HG03280 (cell line): ENCODE data around the gene TMEM184B.

Experiments
- ATAC-seq: cut with Tn5 transposase; IDR thresholded peaks from one replicate; pipeline ENCODE4 v1.9.1; 2021; ENCODE audit warnings: mild to moderate bottlenecking, moderate library complexity; ENCODE audit not compliant: unreplicated experiment

The TMEM184B gene

DNA sequence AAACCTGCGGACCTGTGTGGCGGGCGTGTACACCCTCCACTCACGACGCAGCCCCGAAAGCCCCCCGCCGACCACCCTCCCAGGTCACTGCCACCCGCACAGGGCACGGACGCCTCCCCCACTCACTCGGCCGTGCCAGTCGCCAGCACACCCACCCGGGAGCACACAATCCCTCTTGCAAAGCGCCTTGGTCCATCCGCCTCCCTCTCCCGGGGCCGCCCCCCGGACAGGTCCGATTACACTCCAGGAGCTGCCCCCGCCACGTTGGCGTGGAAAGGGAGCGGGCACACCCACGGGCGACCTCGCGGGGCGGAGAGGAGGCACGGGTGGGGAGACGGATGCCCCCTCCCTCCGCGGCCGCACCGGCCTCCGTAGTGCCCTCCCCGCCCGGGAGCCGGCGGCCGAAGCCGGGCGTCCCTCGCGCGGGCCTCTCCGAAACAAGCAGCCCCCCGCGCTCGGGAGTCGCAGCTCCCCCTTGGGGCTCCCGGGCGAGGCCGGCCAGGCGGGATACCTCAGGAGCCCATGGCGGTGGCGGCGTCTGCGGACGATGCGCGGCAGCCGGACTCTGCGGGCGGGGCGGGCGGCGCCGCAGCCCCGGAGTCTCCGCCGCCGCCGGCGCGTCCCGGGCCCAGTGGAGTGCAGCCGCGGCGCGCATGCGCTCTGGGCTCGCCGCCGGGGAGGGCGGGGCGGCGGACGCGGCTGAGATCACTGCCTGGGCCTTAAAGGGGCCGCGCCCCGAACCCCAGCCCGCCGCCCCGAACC is at the start of gene TMEM184B:
TSS of gene TMEM184B (minus strand) at position 638 of the 762 bp plus-strand sequence. CDS start 25,049 bp downstream, outside the sequence.
- peak; percentile 84 for ATAC-seq

DNA sequence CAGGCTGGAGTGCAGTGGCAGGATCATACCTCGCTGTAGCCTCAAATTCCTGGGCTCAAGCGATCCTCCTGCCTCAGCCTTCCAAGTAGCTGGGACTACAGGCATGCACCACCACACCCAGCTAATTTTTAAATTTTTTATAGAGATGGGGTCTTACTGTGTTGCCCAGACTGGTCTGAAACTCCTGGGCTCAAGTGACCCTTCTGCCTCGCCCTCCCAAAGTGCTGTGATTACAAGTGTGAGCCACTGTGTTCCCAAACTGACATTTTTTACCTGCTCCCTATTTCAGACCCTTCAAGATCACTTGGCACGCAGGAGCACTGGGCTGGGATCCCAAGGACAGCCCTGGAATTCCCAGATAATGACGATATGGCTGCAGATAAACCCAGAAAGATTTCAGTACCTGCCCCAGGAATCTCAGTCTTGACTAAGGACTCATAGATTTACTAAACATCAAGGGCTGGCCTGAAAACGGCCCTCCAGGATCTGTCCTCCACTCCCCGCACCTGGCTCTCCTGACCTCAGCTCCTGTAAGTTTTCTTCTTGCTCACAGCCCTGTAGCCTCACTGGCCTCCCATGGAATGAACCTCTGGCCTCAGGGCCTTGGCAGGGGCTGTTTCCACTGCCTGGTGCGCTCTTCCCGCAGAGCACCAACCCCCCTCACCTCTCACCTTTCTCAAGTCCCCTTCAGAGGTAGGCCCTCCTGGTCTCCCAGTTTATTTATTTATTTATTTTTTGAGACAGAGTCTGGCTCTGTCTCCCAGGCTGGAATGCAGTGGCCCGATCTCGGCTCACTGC is 48.0 kb upstream of the TMEM184B start:
- no peak for ATAC-seq

DNA sequence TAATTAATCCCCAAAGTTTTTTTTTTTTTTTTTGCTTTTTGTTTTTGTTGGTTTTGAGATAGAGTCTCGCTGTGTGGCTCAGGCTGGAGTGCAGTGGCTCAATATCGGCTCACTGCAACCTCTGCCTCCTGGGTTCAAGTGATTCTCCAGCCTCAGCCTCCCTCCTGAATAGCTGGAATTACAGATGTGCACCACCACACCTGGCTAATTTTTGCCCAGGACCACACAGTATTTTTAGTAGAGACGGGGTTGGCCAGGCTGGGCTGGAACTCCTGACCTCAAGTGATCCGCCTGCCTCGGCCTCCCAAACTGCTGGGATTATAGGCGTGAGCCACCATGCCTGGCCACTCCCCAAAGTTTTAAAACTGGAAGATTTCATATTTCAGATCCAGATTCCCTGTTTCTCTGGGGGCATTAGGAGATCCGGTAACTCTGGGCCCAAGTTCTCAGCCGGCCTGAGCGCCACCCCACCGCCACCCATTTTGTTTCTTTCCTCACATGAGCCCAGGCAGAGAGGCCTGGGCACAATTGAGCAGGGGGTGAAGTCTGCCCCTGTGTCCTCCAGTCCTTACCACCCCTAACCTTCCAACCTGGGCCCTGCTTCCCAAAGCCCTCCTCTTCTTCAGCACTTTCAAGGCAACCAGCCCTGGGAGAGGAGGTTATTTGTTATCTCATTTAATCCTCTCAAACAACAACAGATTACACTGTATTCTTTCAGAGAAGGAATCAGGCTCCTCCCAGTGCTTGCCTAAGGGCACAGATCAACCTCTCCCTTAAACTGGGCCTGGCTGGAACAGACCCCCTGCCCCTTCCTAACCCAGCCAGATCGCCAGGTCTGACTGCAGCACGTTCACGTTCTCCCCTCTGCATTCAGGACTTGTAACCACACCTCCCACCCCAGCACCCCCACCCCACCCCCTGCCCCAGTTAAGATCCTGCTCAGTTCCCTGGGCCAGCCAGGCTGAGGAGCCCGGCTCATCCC is 46.3 kb upstream of the TMEM184B start:
- no peak for ATAC-seq

DNA sequence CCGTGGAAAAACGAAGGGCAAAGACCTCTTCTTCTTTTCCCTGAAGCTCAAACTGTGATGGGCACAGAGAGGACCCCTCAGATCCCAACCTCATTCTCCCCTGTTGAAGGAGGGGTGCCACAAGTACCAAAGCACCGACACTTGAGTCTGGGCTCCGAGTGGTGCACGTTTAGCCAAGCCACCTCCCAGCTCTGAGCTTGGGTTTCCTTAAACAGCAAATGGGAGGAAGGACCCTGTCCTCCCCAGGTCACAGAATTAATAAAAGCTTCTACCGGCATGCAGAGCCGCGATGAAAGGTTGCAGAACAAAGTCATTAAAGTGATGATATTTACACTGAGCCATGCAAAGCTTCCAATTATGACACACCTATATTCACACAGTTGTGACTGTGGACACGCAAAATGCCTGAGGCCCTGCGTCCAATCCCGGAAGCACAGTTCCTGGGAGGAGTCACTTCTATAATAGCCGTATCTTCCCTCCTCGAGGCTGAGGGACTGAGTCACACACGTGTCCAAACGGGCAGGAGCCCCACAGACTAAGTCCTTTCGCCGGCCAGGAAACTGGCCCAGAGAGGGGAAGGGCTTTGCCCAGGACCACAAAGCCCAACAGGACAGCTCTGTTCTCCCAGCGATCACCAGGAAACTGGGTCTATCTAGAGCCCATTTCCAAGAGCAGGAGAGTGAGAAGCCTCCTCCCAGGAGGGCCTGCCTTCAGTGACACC is 45.3 kb upstream of the TMEM184B start:
- ATAC-seq = no peak

DNA sequence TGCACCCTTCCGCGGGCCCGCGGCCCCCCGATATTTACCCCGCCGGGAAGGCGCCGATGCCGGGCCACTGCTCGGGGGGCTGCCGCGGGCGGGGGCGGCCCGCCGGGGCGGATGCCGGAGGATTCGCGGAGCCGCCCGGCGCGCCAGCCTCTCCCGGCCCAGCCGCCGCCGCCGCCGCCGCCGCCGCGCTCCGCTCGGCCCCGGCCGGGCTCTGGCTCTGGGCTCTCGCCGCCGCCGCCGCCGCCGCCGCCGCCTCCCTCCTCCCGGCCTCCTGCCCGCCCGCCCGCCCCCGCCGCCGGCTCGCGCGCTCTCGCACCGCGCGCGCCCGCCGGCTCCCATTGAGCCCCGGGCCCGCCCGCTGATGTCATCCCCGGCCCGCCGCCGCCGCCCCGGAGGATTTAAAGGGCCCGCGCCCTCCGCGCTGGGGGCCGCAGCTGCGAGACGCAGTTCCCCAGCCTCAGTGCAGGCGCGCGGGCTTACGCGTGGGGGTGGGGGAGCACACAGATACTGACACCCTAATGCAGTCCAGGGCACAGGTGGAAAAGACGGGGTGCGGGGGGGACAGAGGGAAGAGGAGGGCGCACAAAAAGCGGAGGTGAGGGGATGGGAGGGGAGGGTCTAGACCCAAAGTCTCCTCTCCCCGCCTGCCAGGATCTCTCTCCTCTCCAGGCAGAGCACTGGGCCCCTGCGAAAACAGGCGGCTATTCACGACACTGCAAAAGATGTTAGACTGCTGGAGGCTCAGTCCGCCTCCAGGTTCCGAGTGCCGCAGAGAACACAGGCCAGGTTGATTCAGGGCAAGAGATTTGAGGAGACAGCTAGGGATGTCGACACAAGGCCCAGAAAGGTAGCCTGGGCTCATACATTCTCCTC is 44.5 kb upstream of the TMEM184B start, which contains the start of gene CSNK1E:
TSS of gene CSNK1E (minus strand) at position 312 of the 873 bp plus-strand sequence. CDS start 3,276 bp downstream, outside the sequence.
- ATAC-seq = peak; percentile 46

DNA sequence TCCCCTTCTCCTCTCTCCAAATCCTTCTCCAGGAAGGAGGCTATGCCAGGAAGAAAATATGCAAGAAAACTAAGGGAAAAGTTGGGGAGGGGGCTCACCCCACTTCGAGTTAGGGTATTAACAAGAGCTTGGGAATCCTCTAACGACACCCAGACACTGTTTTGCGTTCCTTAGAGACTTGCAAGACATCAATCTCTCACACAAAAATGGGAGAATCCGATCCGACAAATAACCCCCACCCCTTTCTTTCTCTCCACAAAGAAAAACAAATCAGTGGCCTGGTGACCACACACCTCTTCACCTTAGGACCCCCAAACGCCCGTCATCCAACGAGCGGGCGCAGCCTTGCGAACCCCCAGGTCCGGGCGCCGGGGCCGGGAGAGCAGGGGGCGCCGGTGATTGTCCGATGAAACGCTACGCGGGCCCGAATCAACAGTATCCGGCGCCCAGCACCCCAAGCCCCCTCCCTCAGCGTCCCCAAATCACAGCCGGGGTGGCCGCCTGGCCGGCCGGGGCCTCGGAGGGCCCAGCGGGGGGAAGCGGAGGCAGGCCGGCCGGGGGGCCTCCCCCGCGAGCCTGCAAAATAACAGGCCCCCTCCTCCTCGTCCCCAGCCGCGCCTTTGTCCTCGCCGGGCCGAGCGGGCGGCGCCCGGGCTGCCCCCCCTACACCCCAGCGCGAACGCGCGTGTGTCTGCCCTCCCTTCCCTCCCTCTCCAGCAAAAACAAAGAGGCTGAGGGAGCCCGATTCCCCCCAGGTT is 43.7 kb upstream of the TMEM184B start:
- peak; percentile 31 for ATAC-seq

DNA sequence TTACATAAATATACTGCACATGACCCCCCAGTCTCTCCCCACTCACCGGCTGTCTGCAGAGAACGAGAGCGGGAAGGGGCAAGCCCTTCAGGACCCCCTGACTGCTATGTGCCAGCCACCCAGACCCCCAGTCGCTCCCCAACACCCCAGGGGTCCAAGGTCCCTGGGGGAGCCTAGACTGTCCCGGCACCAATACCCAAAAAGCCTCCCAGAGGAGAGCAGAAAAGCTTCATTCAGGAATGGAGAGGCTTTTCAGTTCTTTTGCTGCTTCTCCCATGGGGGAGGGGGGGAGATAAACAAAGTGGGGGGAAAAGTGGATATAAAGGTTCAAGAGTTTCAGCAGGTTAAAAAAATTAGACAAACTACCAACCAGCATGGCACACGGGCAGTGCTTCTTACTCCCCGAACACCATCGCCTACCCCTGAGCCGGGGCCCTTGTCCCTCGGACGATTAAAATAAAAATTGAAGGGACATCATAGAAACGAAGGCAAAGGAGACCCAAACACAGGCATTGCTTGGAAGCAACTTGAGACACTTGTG is 43.1 kb upstream of the TMEM184B start:
- no peak for ATAC-seq

DNA sequence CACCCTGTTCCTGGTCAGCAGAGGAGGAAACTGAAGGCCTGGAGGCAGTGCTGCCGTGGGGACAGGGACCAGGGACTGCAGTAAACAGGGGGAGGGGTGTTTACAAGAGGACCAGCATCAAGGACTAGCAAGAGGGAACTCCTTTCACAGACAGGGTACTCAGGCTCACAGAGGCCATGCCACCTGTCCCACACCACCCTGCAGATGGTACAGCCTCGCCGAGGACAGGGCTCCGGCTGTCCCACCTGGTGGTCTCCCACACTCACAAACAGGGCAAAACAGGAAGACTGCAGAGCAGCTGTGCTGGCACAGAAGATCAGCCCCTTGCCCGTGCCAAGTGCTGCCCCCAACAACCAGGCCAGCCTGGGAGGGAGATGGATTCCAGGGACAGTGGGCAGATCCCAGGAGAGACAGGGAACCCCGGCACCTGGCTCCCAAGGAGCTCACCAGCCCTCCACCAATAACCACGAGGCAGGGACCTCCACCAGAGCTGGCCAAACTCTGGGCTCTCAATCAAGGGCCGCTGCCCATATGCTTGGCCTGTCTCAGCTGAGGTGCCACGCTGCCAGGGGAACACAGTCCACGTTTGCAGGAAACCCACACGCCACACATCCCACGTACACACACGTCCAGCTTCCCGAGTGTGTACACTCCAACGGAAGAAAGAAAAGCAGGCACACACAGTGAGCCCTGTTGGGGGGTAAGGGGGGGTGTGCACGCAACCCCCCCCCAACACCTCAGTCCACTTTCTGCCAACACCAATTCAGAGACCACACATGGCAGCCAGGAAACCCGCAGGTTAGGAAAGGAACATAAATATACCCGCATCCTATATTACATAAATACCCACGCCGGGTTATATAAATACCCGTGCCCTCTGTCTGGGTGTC is 42.4 kb upstream of the TMEM184B start:
- ATAC-seq = no peak

DNA sequence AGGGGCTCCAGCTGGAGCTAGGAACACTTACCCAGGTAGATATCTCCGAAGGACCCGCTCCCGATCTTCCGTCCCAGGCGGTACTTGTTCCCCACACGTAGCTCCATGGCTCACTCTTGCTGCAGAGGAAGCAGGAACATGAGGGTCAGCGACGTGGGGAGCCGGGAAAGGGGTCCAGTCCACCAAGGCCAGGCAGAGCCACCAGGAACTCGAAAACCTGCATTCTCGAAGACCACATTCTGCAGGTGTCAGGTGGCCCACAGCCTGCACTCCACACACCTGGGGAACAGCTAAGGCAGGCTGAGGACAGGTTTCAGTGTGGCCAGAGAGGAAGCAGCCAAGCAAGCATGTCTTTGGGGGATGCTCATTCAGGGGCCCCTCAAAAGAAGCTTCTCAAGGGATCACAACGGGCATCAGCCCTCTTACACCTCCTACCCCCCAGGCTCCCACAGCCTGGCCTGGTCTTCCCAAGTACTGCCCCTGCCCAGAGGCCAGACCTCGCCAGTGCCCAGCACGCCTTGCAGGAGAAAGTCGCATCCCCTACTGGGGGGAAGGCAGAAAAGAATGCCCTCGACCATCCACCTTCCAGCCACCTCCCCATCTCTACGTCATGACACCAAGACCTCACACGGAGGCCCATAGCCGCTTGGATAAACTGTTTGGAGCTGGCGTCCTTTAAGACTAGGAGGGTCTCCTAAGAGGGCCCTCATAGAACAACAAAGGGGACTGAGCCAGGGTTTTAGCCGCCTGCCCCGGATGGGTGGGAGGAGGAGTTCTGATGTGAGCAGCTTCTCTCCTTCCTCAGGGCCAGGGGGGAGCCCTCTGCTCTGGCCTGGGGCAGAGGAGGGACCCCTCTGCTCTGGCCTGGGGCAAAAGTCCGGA is 41.5 kb upstream of the TMEM184B start:
- no peak for ATAC-seq

DNA sequence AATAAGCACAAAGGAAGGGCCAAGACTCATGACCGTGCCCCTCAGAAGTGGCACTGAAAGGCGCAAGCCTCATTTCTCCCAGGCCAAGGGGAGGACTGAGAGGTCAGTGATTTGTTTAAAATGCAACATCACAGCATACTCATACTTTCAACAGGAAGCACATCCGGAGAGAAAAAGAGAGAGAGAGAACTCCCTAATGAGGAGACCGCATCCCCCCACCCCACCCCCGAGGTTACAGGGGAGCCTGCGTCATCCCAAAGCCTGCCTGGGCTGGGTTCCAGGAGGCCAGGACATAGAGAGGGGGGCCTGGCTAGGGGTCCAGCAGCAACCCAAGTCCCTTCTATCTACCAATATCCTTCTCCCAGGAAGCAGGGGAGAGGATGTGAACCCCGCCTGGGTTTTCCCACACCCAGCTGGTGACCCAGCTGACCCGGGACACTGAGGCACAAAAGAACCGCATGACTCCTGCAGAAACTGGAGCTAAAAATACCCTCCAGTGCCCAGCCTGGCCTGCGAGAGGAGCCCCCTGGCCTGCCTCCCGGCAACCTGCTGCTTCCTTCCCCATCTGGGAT is 40.7 kb upstream of the TMEM184B start:
- no peak for ATAC-seq

DNA sequence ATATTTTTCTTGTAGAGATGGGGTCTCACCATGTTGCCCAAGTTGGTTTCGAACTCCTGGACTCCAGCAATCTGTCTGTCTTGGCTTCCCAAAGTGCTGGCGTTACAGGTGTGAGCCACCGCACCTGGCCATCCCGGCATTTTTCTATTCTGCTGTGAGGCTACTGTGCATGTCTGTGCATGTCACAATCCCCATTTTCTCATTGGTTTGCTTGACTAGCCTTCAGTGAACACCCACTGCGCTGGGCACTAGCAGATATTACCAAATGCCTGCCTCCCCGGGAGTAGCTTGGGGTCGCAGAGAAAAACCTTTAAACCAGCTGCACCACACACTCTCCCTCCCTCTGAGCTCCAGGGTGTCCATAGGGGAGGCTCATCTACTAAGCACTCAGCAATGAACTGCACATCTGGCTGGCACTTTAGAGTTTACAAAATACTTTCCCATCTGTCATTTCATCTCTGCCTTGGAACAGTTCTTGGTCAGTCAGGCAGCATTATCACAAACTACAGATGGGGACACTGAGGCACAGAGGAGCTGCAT is 39.5 kb upstream of the TMEM184B start:
- no peak for ATAC-seq

DNA sequence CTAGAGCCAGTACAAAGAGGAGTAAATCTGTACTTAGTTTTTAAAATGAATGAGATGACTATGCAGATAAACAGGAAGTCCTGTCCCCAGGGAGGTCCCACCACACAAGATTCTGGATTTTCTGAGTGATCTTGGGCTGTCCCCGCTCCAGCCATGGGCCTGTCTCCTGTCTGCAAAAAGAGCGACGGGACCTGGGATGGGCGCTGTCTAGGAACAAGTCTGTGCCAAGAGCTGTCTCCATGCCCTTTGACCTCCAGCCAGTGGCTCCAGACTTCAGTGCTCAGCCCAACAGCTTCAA is 38.5 kb upstream of the TMEM184B start:
- no peak for ATAC-seq

DNA sequence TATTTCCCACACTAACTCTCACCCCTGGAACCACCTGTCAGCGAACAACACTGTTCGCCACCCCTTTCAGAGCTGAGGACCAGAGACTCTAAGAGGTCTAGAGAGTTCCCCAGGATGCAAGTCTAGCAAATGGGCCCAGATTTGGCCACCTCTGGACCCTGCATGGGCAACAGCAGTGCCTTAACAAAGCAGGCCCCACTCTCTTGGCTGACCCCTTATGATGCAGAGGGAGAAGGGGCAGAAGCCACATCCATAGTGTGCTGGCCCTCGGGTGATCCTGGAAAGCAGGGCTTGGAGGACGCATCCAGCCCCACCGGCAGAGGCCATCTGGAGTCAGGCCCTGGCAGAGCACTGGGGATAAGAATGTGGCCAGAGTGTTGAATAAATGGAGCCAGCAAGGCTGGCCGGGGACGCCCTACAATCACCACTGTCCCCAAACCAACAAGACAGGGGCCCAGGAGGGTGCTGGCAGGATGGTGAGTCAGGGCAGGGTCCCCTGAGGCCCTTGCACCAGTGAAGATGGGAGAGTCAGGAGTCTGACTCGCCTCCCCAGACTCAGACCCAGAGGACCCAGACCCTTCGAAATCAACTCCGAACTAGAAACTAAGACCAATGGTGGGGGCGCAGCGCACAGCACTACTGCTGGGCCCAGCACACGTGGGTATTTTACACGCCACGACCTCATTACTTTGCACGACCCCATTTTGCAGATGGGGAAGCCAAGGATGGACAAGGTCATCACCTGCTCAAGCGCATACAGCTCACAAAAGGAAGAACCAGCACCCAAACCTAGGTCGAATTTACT is 37.9 kb upstream of the TMEM184B start:
- no peak for ATAC-seq

DNA sequence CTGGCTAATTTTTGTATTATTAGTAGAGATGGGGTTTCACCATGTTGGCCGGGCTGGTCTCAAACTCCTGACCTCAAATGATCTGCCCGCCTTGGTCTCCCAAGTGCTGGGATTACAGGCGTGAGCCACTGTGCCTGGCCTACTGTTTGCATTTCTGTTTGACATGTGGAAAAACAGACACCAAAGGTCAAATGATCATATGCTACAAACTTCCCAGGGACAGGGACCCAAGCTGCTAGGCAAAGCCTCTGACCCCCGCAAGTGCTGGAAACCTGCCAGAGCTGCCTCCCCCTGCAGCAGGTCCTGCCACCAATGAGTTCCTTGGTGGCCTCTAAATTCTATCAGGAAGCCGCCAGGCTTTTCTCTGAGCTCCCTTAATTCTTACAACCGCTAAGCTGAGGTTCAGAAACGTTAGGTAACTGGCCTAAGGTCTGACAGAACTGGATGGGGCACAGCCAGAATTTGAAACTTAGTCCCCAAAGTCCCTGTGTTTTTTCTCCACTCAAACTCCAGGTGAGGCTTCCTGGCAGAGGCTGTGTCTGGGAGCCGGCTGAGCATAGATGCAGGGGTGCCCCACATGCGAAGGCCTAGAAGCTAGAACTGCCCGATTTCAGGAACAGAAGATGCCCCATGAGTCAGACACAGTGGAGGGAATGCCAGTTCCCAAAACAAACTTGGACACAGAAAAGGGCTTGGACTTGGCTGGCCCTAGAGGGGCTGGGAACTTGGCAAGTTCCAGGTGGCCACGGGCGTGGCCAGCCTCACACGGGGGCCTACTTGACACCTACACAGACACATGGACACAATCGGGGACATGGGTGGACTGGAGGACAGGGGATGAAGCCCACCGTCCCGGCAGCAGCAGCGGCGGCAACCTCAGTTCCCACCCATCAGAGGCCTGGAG is 37.1 kb upstream of the TMEM184B start:
- no peak for ATAC-seq
